Endothelial cell (in vitro differentiated cells): ENCODE measurements around the gene TAF4. TPM values are rescaled to one million over a fixed set of nuclear protein-coding genes. Genes with fewer than 3 reads are reported as not detected.

Source experiments
- DNase-seq: peaks from one replicate; pipeline ENCODE4 v3.0.0; 2021; ENCODE audit warnings: low spot score
- H3K27ac Mint-ChIP-seq: one replicate; pipeline ENCODE4 v1.8.0; 2021; ENCODE audit warnings: mixed read lengths, inconsistent platforms; ENCODE audit not compliant: unreplicated experiment
- H3K27me3 Mint-ChIP-seq: one replicate; pipeline ENCODE4 v1.8.0; 2021; ENCODE audit warnings: mild to moderate bottlenecking, moderate library complexity, mixed read lengths, inconsistent platforms; ENCODE audit not compliant: unreplicated experiment
- H3K36me3 Mint-ChIP-seq: one replicate; pipeline ENCODE4 v1.8.0; 2021; ENCODE audit warnings: mild to moderate bottlenecking, low read depth, mixed read lengths, inconsistent platforms; ENCODE audit not compliant: unreplicated experiment
- H3K4me1 Mint-ChIP-seq: one replicate; pipeline ENCODE4 v1.8.0; 2021; ENCODE audit warnings: mild to moderate bottlenecking, mixed read lengths, inconsistent platforms; ENCODE audit not compliant: unreplicated experiment
- H3K4me3 Mint-ChIP-seq: one replicate; pipeline ENCODE4 v1.8.0; 2021; ENCODE audit warnings: mild to moderate bottlenecking, mixed read lengths, inconsistent platforms; ENCODE audit not compliant: unreplicated experiment
- H3K9me3 Mint-ChIP-seq: one replicate; pipeline ENCODE4 v1.8.0; 2021; ENCODE audit warnings: mixed read lengths, inconsistent platforms; ENCODE audit not compliant: unreplicated experiment
- total RNA-seq: library from RNA; stranded (reverse); fragmentation: NEBNext Ultra II Directional; extraction: Animal tissue kit (Norgen Biotek cat#: 25700); gene quantifications from one replicate; pipeline ENCODE4 v1.2.1, GENCODE V29; 2021; ENCODE audit not compliant: unreplicated experiment
- TF ChIP-seq, protein P1 (sequence below): fragments of 200-600 bp; sonication (generic); IDR thresholded peaks from one replicate; pipeline ENCODE4 v1.5.0; 2021; ENCODE audit warnings: antibody characterized with exemption; ENCODE audit not compliant: unreplicated experiment

Gene TAF4
- total RNA-seq, 1 donor from 2014 or later: 14.2 TPM

DNA sequence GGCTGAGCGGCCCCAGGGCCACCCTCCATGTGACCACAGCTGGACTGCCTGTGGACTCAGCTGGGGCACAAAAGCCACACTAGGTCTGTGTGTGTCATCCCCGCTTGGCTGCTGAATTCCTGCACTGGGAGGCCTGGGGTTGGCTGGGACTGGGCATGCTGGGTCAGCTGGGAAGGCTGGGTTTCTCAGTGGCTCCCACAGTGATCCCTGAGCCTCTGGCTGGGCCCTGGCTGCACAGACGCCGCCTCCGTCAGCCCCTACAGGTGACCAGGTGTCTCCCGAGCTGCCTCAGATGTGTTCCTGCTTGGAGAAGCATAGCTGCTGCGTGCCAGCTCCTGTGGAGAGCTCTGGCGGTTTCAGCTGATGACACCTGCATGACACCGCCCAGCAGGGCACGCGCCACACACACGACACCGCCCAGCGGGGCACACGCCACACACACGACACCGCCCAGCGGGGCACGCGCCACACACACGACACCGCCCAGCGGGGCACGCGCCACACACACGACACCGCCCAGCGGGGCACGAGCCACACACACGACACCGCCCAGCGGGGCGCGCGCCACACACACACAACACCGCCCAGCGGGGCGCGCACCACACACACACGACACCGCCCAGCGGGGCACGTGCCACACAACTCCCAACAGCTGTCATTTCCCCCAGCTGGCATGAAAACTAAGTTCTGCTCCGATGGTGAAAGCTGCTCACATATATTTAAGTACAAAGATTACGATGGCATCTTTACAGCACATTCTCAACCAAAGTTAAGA, 88.8 kb downstream of the TAF4 start:
- Mint-ChIP-seq H3K27me3 (peaks cover 8% of the 10 kb centered on the region), H3K9me3 (no peaks in the 10 kb centered on the region), H3K4me1 (peaks cover 8% of the 10 kb centered on the region), H3K36me3 (peaks cover 22% of the 10 kb centered on the region), H3K4me3 (no peak overlapping the region), H3K27ac (no peak overlapping the region)
- no peak for DNase-seq
- TF ChIP-seq, protein P1, sequence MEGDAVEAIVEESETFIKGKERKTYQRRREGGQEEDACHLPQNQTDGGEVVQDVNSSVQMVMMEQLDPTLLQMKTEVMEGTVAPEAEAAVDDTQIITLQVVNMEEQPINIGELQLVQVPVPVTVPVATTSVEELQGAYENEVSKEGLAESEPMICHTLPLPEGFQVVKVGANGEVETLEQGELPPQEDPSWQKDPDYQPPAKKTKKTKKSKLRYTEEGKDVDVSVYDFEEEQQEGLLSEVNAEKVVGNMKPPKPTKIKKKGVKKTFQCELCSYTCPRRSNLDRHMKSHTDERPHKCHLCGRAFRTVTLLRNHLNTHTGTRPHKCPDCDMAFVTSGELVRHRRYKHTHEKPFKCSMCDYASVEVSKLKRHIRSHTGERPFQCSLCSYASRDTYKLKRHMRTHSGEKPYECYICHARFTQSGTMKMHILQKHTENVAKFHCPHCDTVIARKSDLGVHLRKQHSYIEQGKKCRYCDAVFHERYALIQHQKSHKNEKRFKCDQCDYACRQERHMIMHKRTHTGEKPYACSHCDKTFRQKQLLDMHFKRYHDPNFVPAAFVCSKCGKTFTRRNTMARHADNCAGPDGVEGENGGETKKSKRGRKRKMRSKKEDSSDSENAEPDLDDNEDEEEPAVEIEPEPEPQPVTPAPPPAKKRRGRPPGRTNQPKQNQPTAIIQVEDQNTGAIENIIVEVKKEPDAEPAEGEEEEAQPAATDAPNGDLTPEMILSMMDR: no peak

DNA sequence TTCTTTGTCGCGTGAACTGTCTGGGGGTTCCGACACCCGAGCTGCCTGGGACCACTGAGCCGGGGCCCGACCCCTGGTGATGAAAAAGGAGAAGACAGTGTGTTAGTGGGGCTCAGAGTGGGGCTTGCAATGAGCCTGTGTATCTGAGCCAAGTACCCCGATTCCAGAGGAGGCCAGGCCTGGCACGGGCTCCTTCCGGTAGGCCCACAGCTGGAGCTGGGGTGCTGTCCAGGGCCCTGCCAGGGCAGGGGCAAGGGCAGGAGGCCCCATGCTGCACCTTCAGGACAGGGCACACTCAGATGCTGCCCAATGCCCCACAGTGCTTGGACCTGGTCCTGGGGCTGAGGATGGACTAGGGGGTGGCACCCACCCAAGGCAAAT, 89.4 kb downstream of the TAF4 start:
- Mint-ChIP-seq H3K4me3 (no peak overlapping the region), H3K4me1 (peaks cover 5% of the 10 kb centered on the region), H3K9me3 (no peaks in the 10 kb centered on the region), H3K27me3 (peaks cover 6% of the 10 kb centered on the region), H3K27ac (no peak overlapping the region), H3K36me3 (peaks cover 19% of the 10 kb centered on the region)
- TF ChIP-seq, protein P1: no peak
- DNase-seq: no peak

DNA sequence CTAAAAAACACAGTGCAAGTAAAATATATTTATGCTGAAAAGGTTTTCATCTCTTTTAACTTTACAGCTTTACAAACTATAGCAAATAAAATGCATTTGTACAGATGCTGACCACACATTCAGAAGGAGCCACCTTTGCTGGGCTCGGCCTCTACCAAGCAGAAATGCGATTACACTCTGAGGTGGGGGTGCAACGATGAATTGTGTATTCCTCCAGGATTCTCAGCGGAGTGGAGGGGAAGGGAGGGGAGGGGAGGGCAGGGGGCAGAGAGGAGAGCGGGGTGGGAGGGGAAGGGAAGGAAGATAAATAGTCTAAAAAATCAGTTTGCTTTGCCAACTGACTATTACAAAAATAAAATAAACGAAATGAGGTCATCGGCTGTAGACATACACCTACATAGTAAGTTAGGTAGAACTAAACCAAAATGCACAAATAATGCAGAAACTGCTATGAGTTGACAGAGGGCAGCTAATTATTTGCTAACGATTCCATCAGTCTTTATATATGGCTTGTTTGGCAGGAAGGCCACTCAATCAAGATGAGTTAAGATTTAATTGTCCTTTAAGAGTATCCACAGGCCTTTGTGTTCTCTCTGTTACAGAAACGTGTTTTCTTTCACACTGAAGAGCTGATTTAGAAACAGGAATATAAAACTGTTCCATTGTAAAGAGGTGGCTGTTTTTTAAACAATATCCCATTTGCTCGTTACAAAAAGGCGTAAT, 90.1 kb downstream of the TAF4 start:
- DNase-seq: no peak
- Mint-ChIP-seq H3K36me3 (peaks cover 17% of the 10 kb centered on the region), H3K27me3 (peaks cover 3% of the 10 kb centered on the region), H3K9me3 (no peaks in the 10 kb centered on the region), H3K4me3 (no peak overlapping the region), H3K27ac (no peak overlapping the region), H3K4me1 (no peaks in the 10 kb centered on the region)
- TF ChIP-seq, protein P1: no peak

DNA sequence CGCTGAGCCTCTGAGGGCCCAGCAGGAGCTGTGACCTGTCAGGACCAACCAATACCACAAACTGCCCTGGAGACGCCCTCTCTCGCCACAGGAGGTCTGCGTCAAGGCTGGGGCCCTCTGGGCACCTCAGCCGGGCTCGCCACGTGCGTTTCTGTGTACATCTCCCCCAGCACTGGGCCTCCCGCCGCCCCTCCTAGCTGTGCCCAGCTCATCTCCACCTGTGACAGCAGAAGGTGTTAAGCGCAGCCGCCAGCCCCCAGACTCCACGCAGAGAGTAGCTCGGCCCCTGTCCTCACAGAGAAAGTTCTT, 91.4 kb downstream of the TAF4 start:
- TF ChIP-seq, protein P1: no peak
- Mint-ChIP-seq H3K4me1 (no peaks in the 10 kb centered on the region), H3K9me3 (no peaks in the 10 kb centered on the region), H3K27me3 (peaks cover 3% of the 10 kb centered on the region), H3K36me3 (peaks cover 17% of the 10 kb centered on the region), H3K27ac (no peak overlapping the region), H3K4me3 (no peak overlapping the region)
- DNase-seq: no peak
